EL (cell line): ENCODE results near the gene ELP1.
"Not testable (repeated sequence)": the region's sequence is repeated elsewhere in the genome, so short reads cannot be mapped to it uniquely, and the experiment has no call there.

Experiments
- DNase-seq: peaks from one replicate; pipeline ENCODE4 v3.0.0-alpha.2; 2016

ELP1 gene

GRCh38 chr9:108921200-108921599 lies 12.7 kb downstream of the ELP1 start:
- no peak for DNase-seq

GRCh38 chr9:108920401-108920800 lies 13.5 kb downstream of the ELP1 start:
- DNase-seq = not testable (repeated sequence)

- DNase-seq = no peak
These were observed 14.4 kb downstream of the ELP1 start for GRCh38 chr9:108919517-108919916.

- DNase-seq = no peak
These were observed 20.5 kb downstream of the ELP1 start for GRCh38 chr9:108913391-108913790.

GRCh38 chr9:108911820-108912219 lies 22.1 kb downstream of the ELP1 start:
- DNase-seq = no peak

GRCh38 chr9:108910914-108911313 lies 23.0 kb downstream of the ELP1 start:
- no peak for DNase-seq

GRCh38 chr9:108910402-108910801 lies 23.5 kb downstream of the ELP1 start:
- DNase-seq = no peak

GRCh38 chr9:108905494-108905893 lies 28.4 kb downstream of the ELP1 start:
- DNase-seq = no peak

GRCh38 chr9:108904161-108904560 lies 29.8 kb downstream of the ELP1 start:
- no peak for DNase-seq

GRCh38 chr9:108903420-108904103 lies 30.4 kb downstream of the ELP1 start:
- DNase-seq = no peak

GRCh38 chr9:108900176-108900575 lies 33.7 kb downstream of the ELP1 start:
- no peak for DNase-seq

GRCh38 chr9:108899023-108899695 lies 34.8 kb downstream of the ELP1 start:
- DNase-seq = not testable (repeated sequence)

- no peak for DNase-seq
These were observed 36.4 kb downstream of the ELP1 start for GRCh38 chr9:108897324-108898096.

- no peak for DNase-seq
These were observed 39.5 kb downstream of the ELP1 start for GRCh38 chr9:108894225-108894997.

GRCh38 chr9:108889649-108890067 lies 44.3 kb downstream of the ELP1 start:
- peak; percentile 23 for DNase-seq

GRCh38 chr9:108886594-108887271 lies 47.2 kb downstream of the ELP1 start:
- not testable (repeated sequence) for DNase-seq

- peak; percentile 74 for DNase-seq
These were observed 48.1 kb downstream of the ELP1 start for GRCh38 chr9:108885643-108886348.

- no peak for DNase-seq
These were observed 49.2 kb downstream of the ELP1 start for GRCh38 chr9:108884701-108885100.

- no peak for DNase-seq
These were observed 50.8 kb downstream of the ELP1 start for GRCh38 chr9:108883085-108883484.

GRCh38 chr9:108882052-108882888 lies 51.7 kb downstream of the ELP1 start:
- DNase-seq = no peak
